Thoracic aorta (tissue), 2 donors: ENCODE measurements around the gene OMP. TPM values are rescaled to one million over a fixed set of nuclear protein-coding genes. Genes with fewer than 3 reads are reported as not detected.

Experiments used
- ATAC-seq: fragments of 150-250 bp; one replicate; pipeline ENCODE4 v1.8.0; 2017; ENCODE audit warnings: low read depth; ENCODE audit not compliant: insufficient number of reproducible peaks, low FRiP score
- DNase-seq: peaks from one replicate; pipeline ENCODE4 v3.0.0-alpha.2; 2020; ENCODE audit warnings: low spot score
- H3K27ac ChIP-seq, 2 donors: fragments of 200-600 bp; sonication (generic); 1 replicate in 1 of 2; 2 replicates in 1 of 2; pipeline ENCODE4 v1.5.1; 2016; ENCODE audit warnings: mild to moderate bottlenecking in 2 of 2, moderate library complexity in 2 of 2
- H3K27me3 ChIP-seq: fragments of 200-600 bp; sonication (generic); replicated peaks from 2 replicates; pipeline ENCODE4 v1.6.0; 2016; ENCODE audit warnings: mild to moderate bottlenecking; ENCODE audit not compliant: insufficient read depth
- H3K36me3 ChIP-seq: fragments of 200-600 bp; sonication (generic); one replicate; pipeline ENCODE4 v1.5.1; 2016
- H3K4me1 ChIP-seq, 2 donors: fragments of 200-600 bp; sonication (generic); 1 replicate in 1 of 2; 2 replicates in 1 of 2; pipeline versions ENCODE4 v1.5.1 to v1.6.0; 2016; ENCODE audit warnings: low read depth in 2 of 2, mild to moderate bottlenecking in 1 of 2; ENCODE audit not compliant: control insufficient read depth in 1 of 2
- H3K4me3 ChIP-seq: fragments of 200-600 bp; sonication (generic); 2 replicates; pipeline ENCODE4 v1.5.1; 2016; ENCODE audit warnings: mild to moderate bottlenecking
- H3K9me3 ChIP-seq: fragments of 200-600 bp; sonication (generic); 2 replicates; pipeline ENCODE4 v1.5.1; 2016
- total RNA-seq, 2 donors: library from RNA; depleted of rRNA; stranded (reverse); fragments of >200 nt; gene quantifications; one replicate each; pipeline versions ENCODE4 v1.1.0 to v1.2.3, GENCODE V29; 2016
- TF ChIP-seq, protein P1 (sequence below): fragments of 200-600 bp; sonication (generic); IDR thresholded peaks from one replicate; pipeline ENCODE4 v1.5.1; 2019; ENCODE audit warnings: antibody characterized with exemption

OMP gene
- total RNA-seq, 2 donors from 2014 or later, result not detected

DNA sequence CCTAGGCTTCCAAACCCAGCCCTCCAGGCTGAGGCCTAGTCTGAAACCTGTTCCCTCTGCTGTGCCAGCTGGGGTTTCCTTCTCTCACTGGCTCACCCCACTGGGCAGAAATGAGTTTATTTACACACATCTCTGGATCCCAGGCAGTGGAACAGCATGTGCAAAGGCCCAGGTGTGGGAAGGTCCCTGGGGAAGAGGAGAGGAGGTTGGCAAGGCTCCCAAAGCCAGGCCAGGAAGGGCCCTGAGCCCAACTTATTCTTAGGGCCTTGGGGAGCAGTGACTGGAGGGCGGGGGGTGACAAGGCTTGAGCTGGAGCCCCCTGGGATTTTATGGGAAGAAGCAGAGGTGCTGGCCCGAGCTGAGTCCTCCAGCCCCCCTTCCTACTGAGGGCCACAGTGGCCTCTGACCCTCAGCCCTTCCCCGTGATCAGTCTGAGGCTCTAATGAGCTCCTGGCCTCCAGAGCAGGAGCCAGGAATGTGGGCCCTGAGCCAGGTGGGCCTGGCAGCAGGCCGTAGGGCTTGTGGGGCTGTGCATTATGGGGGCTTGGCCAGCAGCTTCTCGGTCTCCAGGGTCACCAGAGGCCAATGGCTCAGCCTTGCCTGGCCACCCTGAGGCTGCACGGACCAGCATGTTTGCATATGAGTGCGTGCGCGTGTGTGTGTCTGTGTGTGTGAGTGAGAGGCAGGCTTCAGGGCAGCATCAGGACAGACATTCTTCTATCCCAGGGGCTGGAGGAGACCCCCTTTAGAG, 28.3 kb downstream of the OMP start:
- ATAC-seq (peak; percentile 33), DNase-seq (no peak)
- Histone ChIP-seq H3K4me1 (peaks cover 18 to 38% of the 10 kb centered on the region in 2 donors), H3K27me3 (no peaks in the 10 kb centered on the region), H3K9me3 (no peaks in the 10 kb centered on the region), H3K27ac (peak overlapping the region; percentile 55 to 69), H3K4me3 (no peak overlapping the region), H3K36me3 (no peaks in the 10 kb centered on the region)
- TF ChIP-seq, protein P1, sequence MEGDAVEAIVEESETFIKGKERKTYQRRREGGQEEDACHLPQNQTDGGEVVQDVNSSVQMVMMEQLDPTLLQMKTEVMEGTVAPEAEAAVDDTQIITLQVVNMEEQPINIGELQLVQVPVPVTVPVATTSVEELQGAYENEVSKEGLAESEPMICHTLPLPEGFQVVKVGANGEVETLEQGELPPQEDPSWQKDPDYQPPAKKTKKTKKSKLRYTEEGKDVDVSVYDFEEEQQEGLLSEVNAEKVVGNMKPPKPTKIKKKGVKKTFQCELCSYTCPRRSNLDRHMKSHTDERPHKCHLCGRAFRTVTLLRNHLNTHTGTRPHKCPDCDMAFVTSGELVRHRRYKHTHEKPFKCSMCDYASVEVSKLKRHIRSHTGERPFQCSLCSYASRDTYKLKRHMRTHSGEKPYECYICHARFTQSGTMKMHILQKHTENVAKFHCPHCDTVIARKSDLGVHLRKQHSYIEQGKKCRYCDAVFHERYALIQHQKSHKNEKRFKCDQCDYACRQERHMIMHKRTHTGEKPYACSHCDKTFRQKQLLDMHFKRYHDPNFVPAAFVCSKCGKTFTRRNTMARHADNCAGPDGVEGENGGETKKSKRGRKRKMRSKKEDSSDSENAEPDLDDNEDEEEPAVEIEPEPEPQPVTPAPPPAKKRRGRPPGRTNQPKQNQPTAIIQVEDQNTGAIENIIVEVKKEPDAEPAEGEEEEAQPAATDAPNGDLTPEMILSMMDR, result no peak

DNA sequence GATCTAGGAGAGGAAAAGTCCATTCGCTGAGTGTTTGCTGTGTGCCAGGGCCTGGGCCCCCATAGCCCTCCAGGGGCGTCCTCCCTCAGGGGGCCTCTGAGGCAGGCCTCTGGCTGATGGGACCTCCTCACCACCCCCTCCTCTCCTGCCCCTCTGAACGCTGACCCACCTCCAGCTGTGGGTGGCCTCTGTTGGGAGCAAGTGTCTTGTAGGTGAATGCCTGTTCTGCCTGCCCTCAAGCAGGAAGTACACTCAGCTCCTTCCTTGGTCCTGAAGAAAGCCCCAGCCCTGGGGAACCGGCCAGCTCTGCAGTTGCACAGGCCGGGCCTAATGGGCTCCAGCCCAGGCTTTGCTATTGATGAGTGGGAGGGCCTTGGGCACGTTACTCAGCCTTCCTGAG, 28.9 kb downstream of the OMP start:
- TF ChIP-seq, protein P1, result no peak
- DNase-seq (no peak), ATAC-seq (no peak)
- H3K27ac ChIP-seq, result peak overlapping the region; percentile 45 to 69
- no peaks in the 10 kb centered on the region for H3K36me3 ChIP-seq
- peaks cover 18 to 38% of the 10 kb centered on the region in 2 donors for H3K4me1 ChIP-seq
- H3K4me3 ChIP-seq, result no peak overlapping the region
- no peaks in the 10 kb centered on the region for H3K9me3 ChIP-seq
- H3K27me3 ChIP-seq, result no peaks in the 10 kb centered on the region

DNA sequence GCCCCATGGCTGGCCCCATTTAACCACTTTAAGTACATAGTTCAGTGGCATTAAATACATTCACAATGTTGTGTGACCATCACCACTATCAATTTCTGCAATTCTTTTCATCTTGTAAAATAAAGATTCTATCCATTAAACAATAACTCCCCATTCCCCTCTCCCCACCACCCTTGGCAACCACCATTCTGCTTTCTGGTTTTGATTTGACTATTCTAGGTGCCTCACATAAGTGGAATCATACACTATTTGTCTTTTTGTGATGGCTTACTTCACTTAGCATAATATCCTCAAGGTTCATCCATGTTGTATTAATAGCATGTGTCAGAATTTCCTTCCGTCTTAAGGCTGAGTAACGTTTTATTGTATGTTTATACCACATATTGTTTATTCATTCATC, 32.4 kb downstream of the OMP start:
- ATAC-seq (no peak), DNase-seq (no peak)
- Histone ChIP-seq H3K9me3 (no peaks in the 10 kb centered on the region), H3K4me1 (peaks cover 10 to 19% of the 10 kb centered on the region in 2 donors), H3K27me3 (no peaks in the 10 kb centered on the region), H3K4me3 (no peak overlapping the region), H3K36me3 (no peaks in the 10 kb centered on the region), H3K27ac (no peak overlapping the region)
- TF ChIP-seq, protein P1, result no peak

DNA sequence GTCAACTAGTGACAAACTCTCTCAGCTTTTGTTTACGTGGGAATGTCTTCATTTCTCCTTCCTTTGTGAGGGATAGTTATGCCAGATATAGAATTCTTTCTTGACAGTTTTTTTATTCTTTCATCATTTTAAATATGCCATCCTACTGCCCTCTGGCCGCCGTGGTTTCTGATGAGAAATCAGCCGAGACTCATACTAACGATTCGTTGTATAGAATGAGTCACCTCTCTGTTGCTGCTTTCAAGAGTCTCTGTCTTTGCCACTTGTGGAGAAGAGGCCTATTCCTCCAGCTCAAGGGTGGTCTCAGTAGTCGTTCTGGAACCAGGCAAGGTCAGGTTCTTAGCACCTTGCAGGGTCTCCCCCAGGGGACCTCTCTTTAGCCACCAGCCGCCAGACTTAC, 33.4 kb downstream of the OMP start:
- H3K36me3 ChIP-seq, result no peaks in the 10 kb centered on the region
- peaks cover 6 to 9% of the 10 kb centered on the region in 2 donors for H3K4me1 ChIP-seq
- TF ChIP-seq, protein P1, result no peak
- H3K27me3 ChIP-seq, result no peaks in the 10 kb centered on the region
- H3K27ac ChIP-seq, result no peak overlapping the region
- H3K4me3 ChIP-seq, result no peak overlapping the region
- no peaks in the 10 kb centered on the region for H3K9me3 ChIP-seq
- no peak for DNase-seq
- ATAC-seq, result no peak

DNA sequence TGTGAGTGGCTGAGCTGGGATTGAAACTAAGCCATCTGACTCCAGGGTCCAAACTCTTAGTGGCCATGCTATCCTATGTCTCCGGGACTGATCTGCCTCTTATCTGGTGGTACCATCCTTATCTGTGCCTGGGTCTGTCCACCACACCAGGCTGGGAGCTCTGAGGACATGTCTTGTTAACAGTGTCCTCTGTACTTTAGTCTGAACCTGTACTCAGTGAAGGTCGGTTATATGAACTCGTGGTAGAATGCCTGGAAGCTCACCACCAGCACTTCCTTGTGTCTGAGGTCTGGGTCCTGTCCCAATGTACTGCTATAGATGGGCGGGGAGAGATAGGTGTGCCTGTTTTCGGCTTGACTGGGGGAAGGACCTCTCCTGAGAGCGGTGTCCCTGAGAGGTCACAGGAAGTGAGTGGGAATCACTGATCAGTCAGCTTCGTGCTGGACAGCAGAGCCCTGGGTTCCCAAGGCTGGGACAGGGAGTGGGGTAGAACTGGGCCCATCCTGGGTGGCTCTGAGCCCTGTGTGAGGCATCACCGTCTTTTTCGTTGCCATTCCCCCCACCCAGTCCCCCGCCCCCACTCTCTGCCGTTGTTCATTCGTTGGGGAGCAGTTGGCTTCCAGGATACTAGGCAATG, 34.3 kb downstream of the OMP start:
- Histone ChIP-seq H3K4me1 (peaks cover 0 to under 1% of the 10 kb centered on the region in 2 donors), H3K27me3 (no peaks in the 10 kb centered on the region), H3K27ac (no peak overlapping the region), H3K4me3 (no peak overlapping the region), H3K9me3 (no peaks in the 10 kb centered on the region), H3K36me3 (no peaks in the 10 kb centered on the region)
- no peak for ATAC-seq
- DNase-seq, result no peak
- TF ChIP-seq, protein P1, result no peak
